HCT116 (cell line): ENCODE data around the gene WWOX.

ENCODE experiments used
- EZH2 ChIP-seq: fragments of 200-600 bp; sonication (generic); IDR thresholded peaks from 2 replicates; pipeline ENCODE4 v1.6.1; 2017; ENCODE audit warnings: antibody characterized with exemption, mixed run types
- POLR2A ChIP-seq: IDR thresholded peaks from 2 replicates; pipeline ENCODE4 v1.7.0; 2011; ENCODE audit warnings: borderline replicate concordance; ENCODE audit not compliant: insufficient read depth, insufficient read length; ENCODE audit errors: extremely low read depth
- RAD21 ChIP-seq: IDR thresholded peaks from 2 replicates; pipeline ENCODE4 v1.6.1; 2012; ENCODE audit warnings: low read depth, mild to moderate bottlenecking
- ZNF274 ChIP-seq: fragments of 200-500 bp; sonication (Bioruptor generic); IDR thresholded peaks from 2 replicates; pipeline ENCODE4 v1.6.1; 2014; ENCODE audit warnings: mild to moderate bottlenecking, low read depth, low read length, inconsistent platforms
- TF ChIP-seq, protein P1 (sequence below), 3 experiments: fragments of 200-600 bp in 1 of 3; sonication (generic) in 1 of 3; IDR thresholded peaks in 2 of 3; conservative IDR thresholded peaks in 1 of 3; 2 replicates each; pipeline ENCODE4 v1.5.1; 2012 to 2017; ENCODE audit warnings: low read depth in 2 of 3, low read length in 2 of 3, antibody characterized with exemption in 1 of 3, borderline replicate concordance in 1 of 3, control low read depth in 1 of 3, mild to moderate bottlenecking in 1 of 3, mixed read lengths in 1 of 3, mixed run types in 1 of 3, moderate library complexity in 1 of 3; ENCODE audit not compliant: insufficient read depth in 1 of 3

GRCh38 chr16:78323315-78323714 lies 223.9 kb downstream of the WWOX start:
- TF ChIP-seq EZH2 = no peak
- TF ChIP-seq, protein P1, sequence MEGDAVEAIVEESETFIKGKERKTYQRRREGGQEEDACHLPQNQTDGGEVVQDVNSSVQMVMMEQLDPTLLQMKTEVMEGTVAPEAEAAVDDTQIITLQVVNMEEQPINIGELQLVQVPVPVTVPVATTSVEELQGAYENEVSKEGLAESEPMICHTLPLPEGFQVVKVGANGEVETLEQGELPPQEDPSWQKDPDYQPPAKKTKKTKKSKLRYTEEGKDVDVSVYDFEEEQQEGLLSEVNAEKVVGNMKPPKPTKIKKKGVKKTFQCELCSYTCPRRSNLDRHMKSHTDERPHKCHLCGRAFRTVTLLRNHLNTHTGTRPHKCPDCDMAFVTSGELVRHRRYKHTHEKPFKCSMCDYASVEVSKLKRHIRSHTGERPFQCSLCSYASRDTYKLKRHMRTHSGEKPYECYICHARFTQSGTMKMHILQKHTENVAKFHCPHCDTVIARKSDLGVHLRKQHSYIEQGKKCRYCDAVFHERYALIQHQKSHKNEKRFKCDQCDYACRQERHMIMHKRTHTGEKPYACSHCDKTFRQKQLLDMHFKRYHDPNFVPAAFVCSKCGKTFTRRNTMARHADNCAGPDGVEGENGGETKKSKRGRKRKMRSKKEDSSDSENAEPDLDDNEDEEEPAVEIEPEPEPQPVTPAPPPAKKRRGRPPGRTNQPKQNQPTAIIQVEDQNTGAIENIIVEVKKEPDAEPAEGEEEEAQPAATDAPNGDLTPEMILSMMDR (IDR thresholded peaks at IDR 0.05 in 2 of 3, conservative IDR thresholded peaks at IDR 0.05 in 1 of 3; ENCODE audit: borderline replicate concordance in 1 of 3, insufficient read depth in 1 of 3, low read depth in 2 of 3, low read length in 2 of 3) = no peak
- TF ChIP-seq RAD21 = no peak
- no peak for TF ChIP-seq POLR2A
- TF ChIP-seq ZNF274 = no peak
